Tibial nerve (tissue), 4 donors: ENCODE results near the gene PCBD1. TPM values are rescaled to one million over a fixed set of nuclear protein-coding genes. Genes with fewer than 3 reads are reported as not detected.

Experiments
- DNase-seq, 2 donors: peaks; one replicate each; pipeline ENCODE4 v3.0.0-alpha.2; 2019; ENCODE audit warnings: low spot score in 2 of 2
- H3K27ac ChIP-seq, 4 donors: fragments of 200-600 bp; sonication (generic) in 3 of 4; one replicate each; pipeline ENCODE4 v1.5.1; 2017 to 2019; ENCODE audit warnings: mild to moderate bottlenecking in 1 of 4
- H3K27me3 ChIP-seq, 2 donors: fragments of 200-600 bp; sonication (generic) in 1 of 2; one replicate each; pipeline versions ENCODE4 v1.5.1 to v1.6.0; 2017 to 2019
- H3K36me3 ChIP-seq, 3 donors: fragments of 200-600 bp; sonication (generic); one replicate each; pipeline ENCODE4 v1.5.1; 2018 to 2019
- H3K4me1 ChIP-seq, 4 donors: fragments of 200-600 bp; sonication (generic) in 3 of 4; one replicate each; pipeline ENCODE4 v1.5.1; 2017 to 2019
- H3K4me3 ChIP-seq, 4 donors: fragments of 200-600 bp; sonication (generic) in 3 of 4; one replicate each; pipeline ENCODE4 v1.5.1; 2017 to 2019; ENCODE audit warnings: mild to moderate bottlenecking in 1 of 4, moderate library complexity in 1 of 4
- H3K9me3 ChIP-seq, 4 donors: fragments of 200-600 bp; sonication (generic) in 3 of 4; one replicate each; pipeline ENCODE4 v1.5.1; 2017 to 2019
- CTCF ChIP-seq, 5 experiments: fragments of 200-600 bp in 3 of 5; fragments of 450-650 bp in 2 of 5; sonication (generic) in 3 of 5; IDR thresholded peaks; one replicate each; pipeline ENCODE4 v1.5.1; 2016 to 2019; ENCODE audit warnings: antibody characterized with exemption in 5 of 5, mild to moderate bottlenecking in 3 of 5, moderate library complexity in 2 of 5
- EP300 ChIP-seq, 2 donors: sonication (generic); formaldehyde crosslinking; IDR thresholded peaks; one replicate each; pipeline ENCODE4 v1.6.1; 2017; ENCODE audit warnings: antibody characterized with exemption in 2 of 2, mild to moderate bottlenecking in 1 of 2
- POLR2A ChIP-seq, 2 donors: fragments of 450-650 bp; IDR thresholded peaks; one replicate each; pipeline ENCODE4 v1.6.1; 2017; ENCODE audit warnings: antibody characterized with exemption in 2 of 2, mild to moderate bottlenecking in 2 of 2, moderate library complexity in 2 of 2
- WGBS, 2 donors: methylation state at CpG; one replicate each; pipeline ENCODE4 v1.1.5; 2018; 5-methylcytosine and 5-hydroxymethylcytosine counted together
- total RNA-seq, 4 donors: library from RNA; depleted of rRNA; stranded (reverse); fragments of >200 nt; gene quantifications; one replicate each; pipeline ENCODE4 v1.1.0, GENCODE V29; 2016

PCBD1 gene
- total RNA-seq, 4 donors from 2014 or later, result 32.2 to 57.7 (median 39.1) TPM

DNA sequence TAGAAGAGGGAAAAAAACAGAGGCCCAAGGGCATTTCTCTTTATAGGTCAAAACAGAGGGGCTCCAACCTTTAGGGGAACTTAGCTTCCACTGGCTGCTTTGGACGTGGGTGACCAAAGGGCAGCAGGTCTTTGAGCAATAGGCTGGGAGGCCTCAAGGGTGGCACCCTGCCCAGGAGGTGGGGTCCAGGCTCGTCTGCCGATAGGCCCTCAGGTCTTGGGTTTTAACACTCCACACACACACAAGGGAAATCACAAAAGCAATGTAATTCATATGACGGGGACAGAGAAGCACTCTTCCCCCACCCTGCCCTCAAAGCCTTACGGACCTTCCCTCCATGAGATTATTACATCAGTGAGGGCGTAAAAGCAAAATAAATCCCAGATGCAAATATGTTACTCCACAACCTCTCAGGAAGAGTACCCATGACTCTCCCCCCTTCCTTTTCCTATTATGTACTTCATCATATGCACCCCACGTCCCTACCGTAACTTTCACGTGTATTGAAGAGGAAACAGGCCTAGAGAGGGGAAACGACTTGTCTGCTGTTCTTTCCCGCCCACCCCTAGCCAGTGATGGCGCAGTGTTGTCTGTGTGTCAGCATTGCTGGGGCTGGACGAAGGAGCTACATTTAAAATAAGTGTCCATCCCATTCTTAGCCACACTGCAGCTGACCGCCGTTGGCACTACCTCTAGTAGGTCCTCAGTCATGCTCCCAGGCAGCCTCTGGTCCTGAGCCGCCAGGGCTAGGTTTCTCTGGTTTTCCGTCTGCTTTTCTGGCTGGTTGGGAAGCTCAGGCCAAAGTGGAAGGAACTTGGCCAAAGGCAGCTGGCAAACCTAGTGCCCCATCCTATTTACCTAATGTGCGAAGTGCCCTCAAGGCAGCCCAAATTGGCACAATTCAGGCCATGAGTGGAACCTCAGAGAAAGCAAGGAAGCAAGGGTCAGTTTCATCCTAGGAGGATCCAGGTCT, 2.1 kb downstream of the PCBD1 start:
- WGBS, 2 donors, result 82 to 85% methylated on average over 18 of the region's 18 CpGs
- Histone ChIP-seq H3K9me3 (no peaks in the 10 kb centered on the region), H3K4me1 (peaks cover 0 to 24% (median 4%) of the 10 kb centered on the region in 4 donors), H3K27me3 (no peaks in the 10 kb centered on the region), H3K27ac (peak overlapping the region in 1 of 4 donors; percentile 90), H3K4me3 (no peak overlapping the region), H3K36me3 (peaks cover 0 to 51% (median 0%) of the 10 kb centered on the region in 3 donors)
- no peak for DNase-seq
- no peak for TF ChIP-seq EP300 (IDR thresholded peaks at IDR 0.05)
- TF ChIP-seq CTCF (IDR thresholded peaks at IDR 0.05), result no peak
- no peak for TF ChIP-seq POLR2A (IDR thresholded peaks at IDR 0.05)

- Histone ChIP-seq H3K27me3 (no peaks in the 10 kb centered on the region), H3K36me3 (peaks cover 0 to 52% (median 0%) of the 10 kb centered on the region in 3 donors), H3K9me3 (no peaks in the 10 kb centered on the region), H3K4me1 (peaks cover 0 to 24% (median 4%) of the 10 kb centered on the region in 4 donors), H3K27ac (no peak overlapping the region), H3K4me3 (no peak overlapping the region)
- DNase-seq, result no peak
- no peak for TF ChIP-seq EP300 (IDR thresholded peaks at IDR 0.05)
- TF ChIP-seq POLR2A (IDR thresholded peaks at IDR 0.05), result no peak
- TF ChIP-seq CTCF (IDR thresholded peaks at IDR 0.05), result no peak
- WGBS, 2 donors, result 81 to 83% methylated on average over 4 of the region's 4 CpGs
Observed at GRCh38 chr10:70885481-70885880, 2.9 kb downstream of the PCBD1 start.

- Histone ChIP-seq H3K36me3 (peaks cover 0 to 52% (median 0%) of the 10 kb centered on the region in 3 donors), H3K27me3 (no peaks in the 10 kb centered on the region), H3K4me3 (no peak overlapping the region), H3K9me3 (no peaks in the 10 kb centered on the region), H3K27ac (no peak overlapping the region), H3K4me1 (peaks cover 0 to 24% (median 4%) of the 10 kb centered on the region in 4 donors)
- 90 to 95% methylated on average over 1 of the region's 1 CpG for WGBS, 2 donors
- no peak for DNase-seq
- no peak for TF ChIP-seq POLR2A (IDR thresholded peaks at IDR 0.05)
- TF ChIP-seq EP300 (IDR thresholded peaks at IDR 0.05), result no peak
- TF ChIP-seq CTCF (IDR thresholded peaks at IDR 0.05), result no peak
Observed at GRCh38 chr10:70884741-70885140, 3.6 kb downstream of the PCBD1 start.

DNA sequence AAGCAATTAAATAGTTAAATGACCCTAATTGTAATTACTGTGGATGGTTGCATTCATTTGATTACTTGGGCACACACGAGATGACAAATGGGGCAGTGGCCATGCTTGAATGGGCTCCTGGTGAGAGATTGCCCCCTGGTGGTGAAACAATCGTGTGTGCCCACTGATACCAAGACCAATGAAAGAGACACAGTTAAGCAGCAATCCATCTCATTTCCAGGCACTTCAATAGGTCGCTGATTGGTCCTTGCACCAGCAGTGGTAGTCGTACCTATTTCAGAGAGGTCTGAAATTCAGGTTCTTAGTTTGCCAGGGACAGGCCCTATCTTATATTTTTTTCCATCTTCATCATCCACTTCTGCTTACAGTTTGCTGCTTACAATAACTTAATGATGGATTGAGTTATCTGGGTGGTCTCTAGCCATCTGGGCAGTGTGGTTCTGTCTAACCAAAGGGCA, 8.3 kb downstream of the PCBD1 start:
- Histone ChIP-seq H3K27ac (no peak overlapping the region), H3K4me3 (no peak overlapping the region), H3K4me1 (no peaks in the 10 kb centered on the region), H3K36me3 (peaks cover 0 to 83% (median 3%) of the 10 kb centered on the region in 3 donors), H3K9me3 (no peaks in the 10 kb centered on the region), H3K27me3 (no peaks in the 10 kb centered on the region)
- peak; percentile 71 to 88 for DNase-seq
- TF ChIP-seq POLR2A (IDR thresholded peaks at IDR 0.05) (no peak), EP300 (IDR thresholded peaks at IDR 0.05) (no peak), CTCF (IDR thresholded peaks at IDR 0.05) (peak; percentile 83 to 89 (median 84))
- WGBS, 2 donors, result 4 to 9% methylated on average over 4 of the region's 4 CpGs

GRCh38 chr10:70879207-70879606, 9.2 kb downstream of the PCBD1 start:
- no peak for TF ChIP-seq CTCF (IDR thresholded peaks at IDR 0.05)
- TF ChIP-seq POLR2A (IDR thresholded peaks at IDR 0.05), result no peak
- no peak for TF ChIP-seq EP300 (IDR thresholded peaks at IDR 0.05)
- no peak overlapping the region for H3K4me3 ChIP-seq
- no peaks in the 10 kb centered on the region for H3K4me1 ChIP-seq
- WGBS, 2 donors, result 50 to 82% methylated on average over 1 of the region's 1 CpG
- H3K27ac ChIP-seq, result no peak overlapping the region
- no peaks in the 10 kb centered on the region for H3K9me3 ChIP-seq
- no peaks in the 10 kb centered on the region for H3K27me3 ChIP-seq
- DNase-seq, result no peak
- peaks cover 0 to 74% (median 3%) of the 10 kb centered on the region in 3 donors for H3K36me3 ChIP-seq
